Right ventricle myocardium inferior (tissue), 1 donor: ENCODE measurements around the gene GLIS1. TPM values are rescaled to one million over a fixed set of nuclear protein-coding genes. Genes with fewer than 3 reads are reported as not detected.
"Not testable (repeated sequence)": the region's sequence is repeated elsewhere in the genome, so short reads cannot be mapped to it uniquely, and the experiment has no call there.

Experiments used
- ATAC-seq: fragments of 200-7000 bp; cut with Tn5 transposase; one replicate; pipeline ENCODE4 v1.9.1; 2020; ENCODE audit warnings: mild to moderate bottlenecking, moderate library complexity
- DNase-seq: peaks from one replicate; pipeline ENCODE4 v3.0.0; 2021; ENCODE audit errors: missing footprints
- intact Hi-C: fragments of 100-400 bp; cut with DNase I; formaldehyde crosslinking; loops from one replicate; pipeline ENCODE4 v1.11.0; 2022
- total RNA-seq: library from RNA; stranded (reverse); fragmentation: NEBNext Ultra II Directional; extraction: Animal tissue kit (Norgen Biotek cat#: 25700); gene quantifications from one replicate; pipeline ENCODE4 v1.2.1, GENCODE V29; 2021
- donor health status: DM: no; HTN: yes; CAD: no; lungs with severe emphysema.

Gene GLIS1
- total RNA-seq, 1 donor from 2014 or later: not detected

GRCh38 chr1:53563611-53564010 lies 175.4 kb downstream of the GLIS1 start:
- intact Hi-C loops: no loop called here
- DNase-seq (no peak), ATAC-seq (no peak)

- ATAC-seq: no peak
- no peak for DNase-seq
- intact Hi-C loops: no loop called here
These were observed 176.0 kb downstream of the GLIS1 start for GRCh38 chr1:53562981-53563379.

GRCh38 chr1:53562291-53562980 lies 176.5 kb downstream of the GLIS1 start:
- intact Hi-C loops: no loop called here
- DNase-seq: no peak
- ATAC-seq: no peak

- no peak for ATAC-seq
These were observed 177.4 kb downstream of the GLIS1 start for GRCh38 chr1:53561503-53562105.

GRCh38 chr1:53560581-53561502 lies 178.1 kb downstream of the GLIS1 start:
- intact Hi-C loops: no loop called here
- DNase-seq (peak; percentile 42), ATAC-seq (no peak)

More at GRCh38 chr1:53561503-53562105, 177.4 kb downstream of the GLIS1 start:
- intact Hi-C loops: no loop called here
- no peak for DNase-seq

GRCh38 chr1:53559854-53560580 lies 178.9 kb downstream of the GLIS1 start:
- intact Hi-C loops: no loop called here
- no peak for ATAC-seq
- DNase-seq: peak; percentile 20

- no peak for ATAC-seq
- intact Hi-C loops: no loop called here
- no peak for DNase-seq
These were observed 179.6 kb downstream of the GLIS1 start for GRCh38 chr1:53559391-53559815.

GRCh38 chr1:53558739-53559315 lies 180.1 kb downstream of the GLIS1 start:
- intact Hi-C loops: no loop called here
- no peak for ATAC-seq
- no peak for DNase-seq

- no peak for ATAC-seq
These were observed 180.9 kb downstream of the GLIS1 start for GRCh38 chr1:53557830-53558738.

GRCh38 chr1:53557369-53557768 lies 181.6 kb downstream of the GLIS1 start:
- intact Hi-C loops: no loop called here
- DNase-seq (no peak), ATAC-seq (no peak)

More at GRCh38 chr1:53557830-53558738, 180.9 kb downstream of the GLIS1 start:
- no peak for DNase-seq
- intact Hi-C loops: no loop called here

GRCh38 chr1:53556657-53557227 lies 182.2 kb downstream of the GLIS1 start:
- DNase-seq (no peak), ATAC-seq (no peak)

GRCh38 chr1:53555620-53556326 lies 183.2 kb downstream of the GLIS1 start:
- DNase-seq, ATAC-seq, intact Hi-C loops: not testable (repeated sequence)

More at GRCh38 chr1:53556657-53557227, 182.2 kb downstream of the GLIS1 start:
- intact Hi-C loops: no loop called here

GRCh38 chr1:53554592-53555305 lies 184.2 kb downstream of the GLIS1 start:
- peak; percentile 32 for DNase-seq
- intact Hi-C loops: no loop called here
- ATAC-seq: no peak

GRCh38 chr1:53553734-53554509 lies 185.0 kb downstream of the GLIS1 start:
- ATAC-seq: no peak
- peak; percentile 52 for DNase-seq
- intact Hi-C loops: no loop called here
